ENCODE results near the gene PMAIP1. TPM values are rescaled to one million over a fixed set of nuclear protein-coding genes. Genes with fewer than 3 reads are reported as not detected.
"Not testable (repeated sequence)": the region's sequence is repeated elsewhere in the genome, so short reads cannot be mapped to it uniquely, and the experiment has no call there.

Gene PMAIP1
- total RNA-seq, 1 experiment from 2014 or later = 64.3 TPM

- no peak for DNase-seq (ENCODE audit: low spot score)
Measured at GRCh38 chr18:59884351-59884750, 15.4 kb upstream of the PMAIP1 start.

DNA sequence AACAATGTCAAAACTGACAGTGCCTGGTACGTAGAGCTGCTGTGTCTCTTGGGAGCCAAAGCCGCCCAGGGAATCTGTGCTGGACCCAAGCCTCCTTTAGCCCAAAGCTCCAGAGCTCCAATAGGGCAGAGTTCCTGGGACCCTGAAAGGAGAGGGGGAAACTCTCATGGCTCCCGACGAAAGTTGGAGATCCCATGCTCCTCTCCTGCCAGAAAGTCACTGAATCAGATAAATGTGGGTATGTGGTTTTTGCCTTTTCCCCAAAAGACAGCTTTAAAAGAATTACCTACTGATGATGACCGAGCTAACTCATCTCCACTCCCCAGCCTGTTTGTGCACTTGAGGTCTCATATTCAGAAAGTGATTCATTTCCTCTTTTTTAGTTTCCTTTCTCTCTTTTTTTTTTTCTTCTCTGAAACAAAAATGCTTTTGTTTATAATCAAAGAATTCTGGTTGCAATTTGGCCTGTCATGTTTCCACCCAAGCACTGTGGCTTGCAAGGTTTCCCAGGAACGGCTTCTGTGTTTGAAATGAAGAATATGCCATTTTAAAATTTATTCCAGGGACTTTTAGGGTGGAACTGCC lies 14.1 kb upstream of the PMAIP1 start:
- DNase-seq (ENCODE audit: low spot score) = peak; percentile 76

DNA sequence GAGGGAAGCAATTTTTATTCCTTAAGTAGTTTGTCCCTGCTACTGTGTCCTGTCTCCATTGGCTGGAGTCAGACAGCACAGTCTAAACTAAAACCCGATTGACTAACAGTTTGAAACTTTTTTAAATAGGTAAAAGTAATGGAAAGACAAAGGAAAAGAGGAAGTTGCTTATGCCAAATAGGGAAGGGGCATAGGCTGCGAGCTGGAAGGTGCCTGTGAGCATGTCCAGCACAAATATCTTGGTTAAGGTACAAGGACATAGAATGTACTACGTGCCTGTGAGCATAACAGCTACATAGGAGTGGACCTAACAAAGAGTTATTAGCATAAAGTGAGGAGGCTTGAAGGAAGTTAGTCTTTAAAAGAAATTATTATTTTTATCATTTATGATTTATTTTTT lies 13.4 kb upstream of the PMAIP1 start:
- not testable (repeated sequence) for DNase-seq (ENCODE audit: low spot score)

DNA sequence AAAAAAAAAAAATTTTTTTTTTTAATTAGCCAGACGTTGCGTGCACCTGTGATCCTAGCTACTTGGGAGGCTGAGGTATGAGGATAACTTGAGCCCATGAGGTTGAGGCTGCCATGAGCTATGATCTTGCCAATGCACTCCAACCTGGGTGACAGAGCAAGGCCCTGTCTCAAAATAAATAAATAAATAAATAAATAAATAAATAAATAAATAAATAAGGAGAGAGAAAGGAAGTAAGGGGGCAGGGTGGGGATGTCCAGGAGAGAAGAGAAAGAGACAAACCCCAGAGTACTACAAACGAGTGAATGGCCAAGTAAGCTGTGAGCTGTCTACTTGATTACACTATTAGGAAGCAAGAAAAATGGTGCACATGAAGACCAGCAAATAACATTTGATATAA lies 7.7 kb upstream of the PMAIP1 start:
- DNase-seq (ENCODE audit: low spot score) = no peak

DNA sequence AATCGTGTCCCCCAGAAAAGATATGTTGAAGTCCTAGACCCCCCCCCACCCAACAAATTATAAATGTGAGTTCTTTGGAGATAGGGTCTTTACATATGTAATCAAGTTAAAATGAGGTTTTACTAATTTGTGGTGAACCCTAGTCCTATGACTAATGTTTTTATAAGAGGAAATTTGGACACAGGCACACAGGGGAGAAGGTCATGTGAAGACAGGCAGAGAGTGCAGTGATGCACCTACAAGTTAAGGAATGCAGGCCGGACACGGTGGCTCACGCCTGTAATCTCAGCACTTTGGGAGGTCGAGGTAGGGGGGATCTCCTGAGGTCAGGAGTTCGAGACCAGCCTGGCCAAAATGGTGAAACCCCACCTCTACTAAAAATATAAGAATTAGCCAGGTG lies 5.8 kb upstream of the PMAIP1 start:
- DNase-seq (ENCODE audit: low spot score) = no peak

- DNase-seq (ENCODE audit: low spot score) = no peak
Measured at GRCh38 chr18:59897321-59897954, 2.4 kb upstream of the PMAIP1 start.

GRCh38 chr18:59898093-59898492 lies 1.7 kb upstream of the PMAIP1 start:
- DNase-seq (ENCODE audit: low spot score) = no peak

DNA sequence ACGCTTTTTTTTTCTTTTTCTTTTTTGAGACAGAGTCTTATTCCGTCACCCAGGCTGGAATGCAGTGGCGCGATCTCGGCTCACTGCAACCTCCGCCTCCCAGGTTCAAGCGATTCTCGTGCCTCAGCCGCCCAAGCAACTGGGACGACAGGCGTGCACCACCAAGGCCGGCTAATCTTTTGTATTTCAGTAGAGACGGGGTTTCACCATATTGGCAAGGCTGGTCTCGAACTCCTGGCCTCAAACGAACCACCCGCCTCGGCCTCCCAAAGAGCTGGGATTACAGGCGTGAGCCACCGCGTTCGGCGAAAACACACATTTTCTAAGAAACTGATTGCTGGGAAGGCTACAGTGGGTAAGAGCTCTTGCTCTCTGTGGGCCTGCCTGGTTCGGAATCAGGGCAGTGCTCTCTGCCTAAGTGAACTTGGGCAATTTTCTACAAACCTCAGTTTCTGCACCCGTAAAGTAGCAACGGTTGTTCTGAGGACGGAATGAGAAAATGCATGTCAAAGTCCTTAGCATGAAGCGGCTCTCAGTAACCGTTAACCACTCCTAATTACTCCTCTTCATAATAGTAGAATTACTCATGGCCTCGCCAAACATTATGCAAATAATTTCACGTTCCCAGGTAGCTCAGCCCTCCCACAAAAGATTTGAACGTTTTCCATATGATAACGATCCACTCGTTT lies 1.0 kb upstream of the PMAIP1 start:
- DNase-seq (ENCODE audit: low spot score) = no peak

GRCh38 chr18:59900222-59901128 lies 679 bp downstream of the PMAIP1 start:
- DNase-seq (ENCODE audit: low spot score) = peak; percentile 90

DNA sequence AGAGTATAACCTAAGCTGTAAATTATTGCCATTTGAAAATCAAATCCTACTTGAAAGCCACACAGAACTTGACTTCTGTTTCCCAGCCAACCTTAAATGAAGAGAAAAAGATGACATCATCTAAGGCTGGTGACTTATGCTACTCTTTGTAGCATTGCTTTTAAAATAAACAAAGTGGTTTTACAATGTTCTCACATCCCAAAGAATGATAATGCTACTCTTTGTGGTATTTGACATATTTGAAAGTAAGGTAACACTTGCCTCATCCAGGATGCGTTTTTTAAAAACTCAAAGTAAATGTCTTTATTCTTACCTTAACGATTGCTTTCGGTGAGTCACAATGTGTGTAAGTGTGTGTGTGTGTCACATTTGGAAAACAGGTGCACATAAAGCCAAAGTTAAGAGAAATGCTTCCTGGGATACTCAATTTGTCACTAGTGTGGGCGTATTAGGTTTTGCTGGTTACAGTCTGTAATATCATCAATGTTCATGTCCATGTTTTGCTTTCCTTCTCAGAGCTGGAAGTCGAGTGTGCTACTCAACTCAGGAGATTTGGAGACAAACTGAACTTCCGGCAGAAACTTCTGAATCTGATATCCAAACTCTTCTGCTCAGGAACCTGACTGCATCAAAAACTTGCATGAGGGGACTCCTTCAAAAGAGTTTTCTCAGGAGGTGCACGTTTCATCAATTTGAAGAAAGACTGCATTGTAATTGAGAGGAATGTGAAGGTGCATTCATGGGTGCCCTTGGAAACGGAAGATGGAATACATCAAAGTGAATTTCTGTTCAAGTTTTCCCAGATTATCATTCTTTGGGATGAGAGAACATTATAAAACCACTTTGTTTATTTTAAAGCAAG lies 2.6 kb downstream of the PMAIP1 start:
- DNase-seq (ENCODE audit: low spot score) = peak; percentile 87

- DNase-seq (ENCODE audit: low spot score) = no peak
Measured at GRCh38 chr18:59902993-59903610, 3.3 kb downstream of the PMAIP1 start.

- DNase-seq (ENCODE audit: low spot score) = no peak
Measured at GRCh38 chr18:59904011-59904601, 4.3 kb downstream of the PMAIP1 start.

- DNase-seq (ENCODE audit: low spot score) = no peak
Measured at GRCh38 chr18:59905686-59906091, 5.9 kb downstream of the PMAIP1 start.

- no peak for DNase-seq (ENCODE audit: low spot score)
Measured at GRCh38 chr18:59906203-59906602, 6.4 kb downstream of the PMAIP1 start.

DNA sequence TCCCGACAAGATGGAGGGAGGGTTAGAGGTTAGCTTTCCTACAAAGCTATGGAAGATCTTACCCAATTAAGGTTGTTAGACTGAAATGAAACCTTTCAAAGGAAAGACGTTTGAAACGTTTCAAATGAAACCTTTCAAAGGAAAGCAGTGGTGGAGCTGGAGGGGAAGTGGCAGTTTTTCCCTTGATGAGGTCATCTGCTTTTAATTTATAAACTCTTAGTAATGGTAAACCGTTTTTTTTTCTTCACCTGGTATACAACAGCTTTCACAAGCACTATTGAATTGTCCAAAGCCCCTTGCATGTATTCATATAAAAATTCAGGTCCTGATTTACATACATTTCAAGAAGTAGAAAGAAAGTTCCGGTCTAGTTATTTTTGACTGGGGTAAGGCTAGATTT lies 7.4 kb downstream of the PMAIP1 start:
- peak; percentile 52 for DNase-seq (ENCODE audit: low spot score)

DNA sequence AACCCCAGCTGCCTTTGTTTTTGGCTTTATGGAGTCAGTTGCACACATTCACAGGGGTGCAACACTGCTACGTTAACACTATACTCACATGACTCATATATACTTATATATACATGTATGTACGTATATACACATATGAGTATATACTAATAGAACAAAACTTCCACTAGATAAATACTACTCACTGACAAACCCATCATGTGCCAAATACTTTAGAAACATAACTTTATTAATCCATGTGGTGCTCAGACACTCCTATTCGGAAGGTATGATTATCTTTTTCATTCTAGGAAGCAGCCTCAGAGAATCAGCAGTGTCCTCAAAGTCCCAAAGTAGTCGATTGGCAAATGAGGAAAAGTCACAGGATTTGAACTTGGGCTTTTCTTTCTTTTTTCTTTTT lies 7.9 kb downstream of the PMAIP1 start:
- no peak for DNase-seq (ENCODE audit: low spot score)

DNA sequence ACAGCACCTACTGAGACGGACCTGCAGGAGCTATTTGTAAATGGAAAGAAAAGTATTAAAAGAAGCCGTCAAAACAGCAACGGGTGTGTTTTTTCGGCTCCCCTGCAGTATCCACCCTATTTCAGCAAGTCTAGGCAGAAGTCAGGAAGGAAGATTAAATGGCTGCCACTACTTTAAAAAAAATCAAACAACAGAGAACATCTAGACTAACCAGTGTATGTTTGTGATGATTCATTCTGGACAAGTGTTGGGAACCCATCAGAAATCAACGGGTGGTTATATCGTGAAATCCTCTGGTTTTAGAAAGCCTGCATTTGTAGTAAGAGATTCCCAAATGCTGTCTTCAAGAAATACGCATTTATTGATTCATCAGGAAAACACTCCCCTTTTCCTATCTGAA lies 9.0 kb downstream of the PMAIP1 start:
- DNase-seq (ENCODE audit: low spot score) = peak; percentile 42

DNA sequence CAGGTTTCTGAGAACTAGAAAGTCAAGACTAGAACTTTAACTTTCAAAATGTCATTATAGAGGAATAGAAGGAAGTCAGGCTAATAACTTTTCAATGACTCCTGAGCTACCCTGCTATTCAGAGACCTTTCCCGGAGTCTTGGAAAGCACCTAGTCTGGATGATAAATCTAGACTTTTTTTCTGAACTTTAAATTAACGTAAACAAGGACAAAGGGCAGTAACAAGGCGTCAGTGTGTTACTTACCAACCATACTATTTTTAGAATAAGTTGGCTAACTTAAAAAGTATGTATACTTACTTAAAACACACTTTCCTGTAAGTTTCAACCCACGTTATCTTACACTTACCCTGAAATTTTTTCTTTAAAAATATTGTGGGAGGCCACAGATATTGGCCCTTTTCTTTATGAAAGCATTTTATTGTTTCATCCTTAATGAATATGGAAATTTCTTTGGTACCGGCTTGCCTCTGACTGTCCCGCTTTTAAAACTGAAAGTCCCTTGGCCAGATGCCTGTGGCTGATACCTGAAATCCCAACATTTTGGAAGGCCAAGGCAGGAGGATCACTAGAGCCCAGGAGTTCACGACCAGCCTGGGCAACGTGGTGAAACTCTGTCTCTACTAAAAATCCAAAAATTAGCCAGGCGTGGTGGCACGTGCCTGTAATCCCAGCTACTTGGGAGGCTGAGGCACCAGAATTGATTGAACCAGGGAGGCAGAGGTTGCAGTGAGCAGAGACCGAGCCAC lies 9.7 kb downstream of the PMAIP1 start:
- DNase-seq (ENCODE audit: low spot score) = peak; percentile 43

DNA sequence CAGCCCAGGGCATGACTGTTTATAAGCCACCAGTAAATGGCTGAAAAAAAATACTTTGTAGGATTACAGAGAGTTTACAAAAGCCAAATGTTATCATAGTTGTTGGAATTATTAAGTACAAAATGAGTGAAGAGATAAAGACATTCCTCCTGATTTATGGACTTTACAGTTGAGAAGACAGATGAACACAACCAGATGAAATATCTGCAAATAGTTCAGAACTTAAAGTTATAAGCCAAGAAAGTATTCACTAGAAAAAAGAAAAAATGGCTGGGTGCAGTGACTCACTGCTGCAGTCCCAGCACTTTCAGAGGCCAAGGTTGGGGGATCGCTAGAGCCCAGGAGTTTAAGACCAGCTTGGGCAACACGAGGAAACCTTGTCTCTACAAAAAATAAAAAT lies 11.2 kb downstream of the PMAIP1 start:
- DNase-seq (ENCODE audit: low spot score) = no peak

DNA sequence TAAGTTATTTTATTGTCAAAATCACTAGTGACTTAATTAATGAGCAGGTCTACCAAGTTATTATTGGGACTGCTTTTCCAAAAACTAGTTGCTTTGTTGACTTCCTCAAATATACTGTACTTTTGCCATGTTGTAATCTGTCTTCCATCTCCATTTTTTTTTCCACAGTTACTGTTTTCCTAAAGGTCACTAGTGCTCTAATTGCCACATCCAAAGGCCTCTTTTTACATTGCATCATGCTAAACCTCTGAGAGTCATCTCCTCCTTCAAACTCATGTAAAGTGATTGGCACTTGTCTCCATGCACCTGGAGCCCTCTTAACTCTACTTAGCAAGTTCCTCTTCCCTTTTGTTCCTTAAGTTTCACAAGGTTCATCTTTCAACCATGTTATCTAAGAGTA lies 11.8 kb downstream of the PMAIP1 start:
- DNase-seq (ENCODE audit: low spot score) = no peak
